ENCODE measurements around the gene SF3B6. TPM values are rescaled to one million over a fixed set of nuclear protein-coding genes. Genes with fewer than 3 reads are reported as not detected.

SF3B6 gene
- total and polyA plus RNA-seq, 9 of the 15 experiments (the other 6 are each of a cell fraction or from before 2014, with no cell fraction given): 146 to 591 (median 295) TPM

- TF ChIP-seq MXI1 (IDR thresholded peaks at IDR 0.05; ENCODE audit: low read depth, low read length) (no peak), ZNF165 (CRISPR knock-in tag; IDR thresholded peaks at IDR 0.05; ENCODE audit: borderline replicate concordance) (no peak), ZNF583 (CRISPR knock-in tag; IDR thresholded peaks at IDR 0.05) (no peak), NR4A1 (CRISPR knock-in tag; IDR thresholded peaks at IDR 0.05) (no peak), NR4A1 (tag; IDR thresholded peaks at IDR 0.05) (peak; percentile 57; the same call in 1 of the 2 replicates), FOXP4 (CRISPR knock-in tag; IDR thresholded peaks at IDR 0.05; ENCODE audit: borderline replicate concordance) (no peak), SP2 (IDR thresholded peaks at IDR 0.05; ENCODE audit: extremely low read depth, low read depth, low read length, poor library complexity, severe bottlenecking) (peak; percentile 47), MAFF (IDR thresholded peaks at IDR 0.05; ENCODE audit: low read length) (no peak), RERE (CRISPR knock-in tag; IDR thresholded peaks at IDR 0.05; ENCODE audit: borderline replicate concordance) (no peak), ZNF253 (CRISPR knock-in tag; conservative IDR thresholded peaks at IDR 0.05) (no peak), ETS2 (tag; IDR thresholded peaks at IDR 0.05; ENCODE audit: borderline replicate concordance, poor library complexity, severe bottlenecking) (no peak), ZBTB8A (IDR thresholded peaks at IDR 0.05; ENCODE audit: partially characterized antibody) (no peak)
These were observed 47.2 kb upstream of the SF3B6 start, which contains the start of the genes FAM228B and PFN4 (continued) for GRCh38 chr2:24123195-24123921.

All from K562 (cell line).